AG10803 (cell line): ENCODE measurements around the gene CES1.
"Not testable (repeated sequence)": the region's sequence is repeated elsewhere in the genome, so short reads cannot be mapped to it uniquely, and the experiment has no call there.

Source experiments
- DNase-seq: peaks from one replicate; pipeline ENCODE4 v3.0.0; 2010; ENCODE audit warnings: low read depth
- H3K4me3 ChIP-seq: 2 replicates; pipeline ENCODE4 v1.5.1; 2011; ENCODE audit warnings: mild to moderate bottlenecking, low read length, control low read depth
- TF ChIP-seq, protein P1 (sequence below): conservative IDR thresholded peaks from 2 replicates; pipeline ENCODE4 v1.5.1; 2011; ENCODE audit warnings: mild to moderate bottlenecking, low read length, control low read depth, inconsistent platforms

Gene CES1

GRCh38 chr16:55868980-55869379 is 36.1 kb upstream of the CES1 start:
- TF ChIP-seq, protein P1, sequence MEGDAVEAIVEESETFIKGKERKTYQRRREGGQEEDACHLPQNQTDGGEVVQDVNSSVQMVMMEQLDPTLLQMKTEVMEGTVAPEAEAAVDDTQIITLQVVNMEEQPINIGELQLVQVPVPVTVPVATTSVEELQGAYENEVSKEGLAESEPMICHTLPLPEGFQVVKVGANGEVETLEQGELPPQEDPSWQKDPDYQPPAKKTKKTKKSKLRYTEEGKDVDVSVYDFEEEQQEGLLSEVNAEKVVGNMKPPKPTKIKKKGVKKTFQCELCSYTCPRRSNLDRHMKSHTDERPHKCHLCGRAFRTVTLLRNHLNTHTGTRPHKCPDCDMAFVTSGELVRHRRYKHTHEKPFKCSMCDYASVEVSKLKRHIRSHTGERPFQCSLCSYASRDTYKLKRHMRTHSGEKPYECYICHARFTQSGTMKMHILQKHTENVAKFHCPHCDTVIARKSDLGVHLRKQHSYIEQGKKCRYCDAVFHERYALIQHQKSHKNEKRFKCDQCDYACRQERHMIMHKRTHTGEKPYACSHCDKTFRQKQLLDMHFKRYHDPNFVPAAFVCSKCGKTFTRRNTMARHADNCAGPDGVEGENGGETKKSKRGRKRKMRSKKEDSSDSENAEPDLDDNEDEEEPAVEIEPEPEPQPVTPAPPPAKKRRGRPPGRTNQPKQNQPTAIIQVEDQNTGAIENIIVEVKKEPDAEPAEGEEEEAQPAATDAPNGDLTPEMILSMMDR = no peak
- no peak for DNase-seq
- no peak overlapping the region for H3K4me3 ChIP-seq

DNA sequence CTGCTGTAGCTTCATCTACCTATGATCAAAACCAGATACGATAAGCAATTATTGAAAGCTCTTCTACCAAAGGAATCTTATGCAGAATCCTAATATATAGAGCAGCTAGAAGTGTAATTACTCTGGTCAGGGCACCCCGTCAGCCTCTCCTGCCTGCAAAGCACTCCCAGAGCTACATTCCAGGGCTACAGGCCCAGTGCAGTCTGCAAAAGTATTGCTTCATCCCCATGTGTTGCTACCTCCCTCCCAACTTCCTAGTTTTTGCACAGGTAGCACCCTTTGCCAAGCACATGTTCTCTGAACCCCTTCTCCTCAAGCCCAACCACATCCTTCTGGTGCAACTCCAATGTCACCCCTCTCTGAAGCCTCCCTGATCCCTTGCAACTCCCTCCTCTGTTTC is 35.2 kb upstream of the CES1 start:
- no peak overlapping the region for H3K4me3 ChIP-seq
- TF ChIP-seq, protein P1 = no peak
- no peak for DNase-seq

DNA sequence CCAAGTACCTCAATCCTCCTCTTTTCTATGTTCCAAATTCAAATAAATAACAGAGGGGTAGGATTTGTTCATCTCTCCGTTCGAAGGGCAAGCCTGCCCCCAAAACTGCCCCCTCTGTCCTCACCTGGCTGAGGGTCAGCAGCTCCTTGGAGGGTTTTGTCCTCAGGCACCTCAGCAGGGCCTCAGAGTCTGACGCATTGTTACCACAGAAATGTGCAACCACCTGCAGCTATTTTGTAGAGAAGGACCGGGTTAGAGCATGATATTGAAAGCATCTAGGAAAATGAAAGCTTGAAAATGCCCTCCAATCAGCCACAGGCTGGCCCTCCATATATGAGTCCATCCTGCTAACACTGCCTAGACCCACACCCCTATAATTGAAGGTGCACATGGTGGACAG is 28.4 kb upstream of the CES1 start:
- H3K4me3 ChIP-seq = no peak overlapping the region
- no peak for DNase-seq
- TF ChIP-seq, protein P1 = no peak

DNA sequence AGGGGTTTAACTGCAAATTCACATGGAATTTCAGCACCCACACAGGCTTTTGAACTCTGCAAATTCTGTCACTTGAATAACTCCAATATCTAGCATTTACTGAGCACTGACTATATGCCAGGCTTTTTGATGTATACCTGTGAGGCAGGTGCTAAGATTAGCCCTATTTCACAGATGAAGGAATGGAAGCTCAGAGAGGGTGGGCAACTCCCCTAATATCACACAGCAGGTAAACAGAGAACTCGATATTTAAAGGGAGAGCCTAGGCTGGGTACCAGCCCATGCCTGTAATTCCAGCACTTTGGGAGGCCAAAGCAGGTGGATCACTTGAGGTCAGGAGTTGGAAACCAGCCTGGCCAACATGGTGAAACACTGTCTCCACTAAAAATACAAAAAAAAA is 24.8 kb upstream of the CES1 start:
- not testable (repeated sequence) for H3K4me3 ChIP-seq, DNase-seq

DNA sequence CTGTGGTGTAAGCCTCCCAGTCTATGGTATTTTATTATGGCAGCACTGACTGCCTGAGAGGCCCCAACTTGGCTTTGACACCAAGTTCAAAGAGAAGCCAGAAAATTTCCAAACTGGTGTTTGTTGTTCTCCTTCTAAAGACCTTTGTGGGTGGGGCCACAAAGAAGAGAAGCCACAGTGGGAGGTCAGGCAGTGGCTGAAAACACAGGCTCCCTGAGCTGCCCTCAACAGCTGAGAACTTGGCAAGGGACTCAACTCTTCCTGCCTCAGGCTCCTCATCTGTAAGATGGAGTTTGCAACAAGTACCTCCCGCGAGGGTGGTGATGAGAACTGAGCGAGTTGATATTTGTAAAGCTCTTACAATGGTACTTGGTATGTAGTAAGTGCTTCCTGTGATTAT is 24.1 kb upstream of the CES1 start:
- TF ChIP-seq, protein P1 = no peak
- H3K4me3 ChIP-seq = no peak overlapping the region
- no peak for DNase-seq

DNA sequence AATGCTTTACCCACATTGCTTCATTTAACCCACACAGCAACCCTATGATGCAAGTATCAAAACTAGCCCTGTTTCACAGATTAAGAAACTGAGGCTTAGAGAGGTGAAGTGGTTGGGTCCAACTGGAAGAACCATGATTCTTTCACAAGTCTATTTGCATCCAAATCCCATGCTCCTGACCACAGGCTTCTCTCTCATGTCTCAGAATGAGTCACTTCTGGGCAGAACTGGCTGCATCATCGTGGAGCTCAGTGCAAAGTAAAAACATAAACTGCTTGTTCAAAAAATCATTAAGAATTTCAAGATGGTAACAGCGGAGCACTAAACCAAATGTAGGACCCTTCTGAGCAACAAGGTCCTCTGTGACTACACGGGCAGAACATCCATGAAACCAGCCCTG is 20.2 kb upstream of the CES1 start:
- TF ChIP-seq, protein P1 = no peak
- no peak overlapping the region for H3K4me3 ChIP-seq
- DNase-seq = peak; percentile 45

DNA sequence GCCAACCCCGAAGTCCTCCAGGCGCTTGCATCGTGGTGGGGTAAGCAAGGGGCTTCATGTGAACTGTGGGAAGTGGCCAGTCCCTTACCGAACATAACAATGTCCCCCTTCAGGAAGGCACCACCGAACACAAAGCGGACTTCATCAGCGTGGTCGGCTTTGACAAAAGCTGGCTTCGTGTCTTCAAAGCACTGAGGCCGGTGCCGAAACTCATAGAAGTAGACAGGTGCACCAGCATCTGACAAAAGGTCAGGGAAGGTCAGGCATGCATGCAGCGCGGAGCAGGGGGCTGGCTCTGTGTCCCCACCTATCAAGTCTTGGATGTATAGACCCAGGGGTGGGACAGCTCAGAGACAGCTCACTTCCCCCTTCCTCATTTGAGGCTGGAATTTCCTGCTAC is 16.6 kb upstream of the CES1 start:
- DNase-seq = no peak

More for the DNA sequence above, 16.6 kb upstream of the CES1 start:
- H3K4me3 ChIP-seq = no peak overlapping the region
- TF ChIP-seq, protein P1 = no peak
